Measurements from ENCODE around the gene HGD. TPM values are rescaled to one million over a fixed set of nuclear protein-coding genes. Genes with fewer than 3 reads are reported as not detected.
"Not testable (repeated sequence)": the region's sequence is repeated elsewhere in the genome, so short reads cannot be mapped to it uniquely, and the experiment has no call there.

Gene HGD
- total and polyA plus RNA-seq, 2 donors (not counting 1 experiment from before 2014, with no cell fraction given), result 0.75 to 0.91 TPM

DNA sequence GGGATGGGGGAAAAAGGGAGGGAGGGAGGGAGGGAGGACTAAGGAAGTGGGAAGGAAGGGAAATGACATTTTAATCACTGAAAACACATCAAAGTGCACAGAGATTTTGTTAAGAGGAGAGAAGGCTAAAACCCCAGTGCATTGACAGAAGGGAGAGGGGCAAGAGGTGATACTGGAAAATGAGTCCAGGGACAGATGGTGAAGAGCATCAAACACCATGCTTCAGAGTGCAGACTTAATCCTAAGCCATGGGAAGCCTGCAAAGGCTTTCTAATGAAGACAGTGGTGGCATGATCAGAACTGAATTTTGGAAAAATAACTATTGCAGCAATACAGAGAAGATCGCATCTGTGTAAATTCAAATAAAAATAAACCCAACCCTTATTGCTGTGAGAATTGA lies 41.8 kb downstream of the HGD start:
- ChIA-PET POLR2A (no interaction called here), CTCF (interaction anchor here (0.7 kb wide), 1 partner anchor 20 kb away, joined by 3 read pairs; no protein-coding TSS in a partner anchor)
- Histone ChIP-seq H3K9ac (ENCODE audit: low read length) (no peak overlapping the region), H3K4me3 (ENCODE audit: control extremely low read depth in 1 of 5, extremely low read depth in 1 of 5, insufficient read depth in 1 of 5, low read depth in 2 of 5, low read length in 4 of 5) (no peak overlapping the region), H3K36me3 (replicated peaks in 1 of 2; ENCODE audit: control extremely low read depth in 1 of 2, control insufficient read depth in 1 of 2, extremely low read depth in 1 of 2, insufficient read depth in 2 of 2, low read length in 1 of 2) (no peaks in the 10 kb centered on the region), H3K79me2 (ENCODE audit: control insufficient read depth, insufficient read depth, low read length) (no peaks in the 10 kb centered on the region), H2AFZ (ENCODE audit: insufficient read depth, low read depth, low read length, poor library complexity, severe bottlenecking) (no peak overlapping the region), H3K4me1 (ENCODE audit: control insufficient read depth in 2 of 2, insufficient read depth in 2 of 2, low read length in 2 of 2) (no peaks in the 10 kb centered on the region), H3K4me2 (replicated peaks; ENCODE audit: low read depth, low read length, poor library complexity, severe bottlenecking) (no peak overlapping the region), H3K27ac (ENCODE audit: low read length in 2 of 2) (no peak overlapping the region), H4K20me1 (ENCODE audit: control insufficient read depth, insufficient read depth, low read length, poor library complexity, severe bottlenecking) (no peaks in the 10 kb centered on the region), H3K9me3 (ENCODE audit: control extremely low read depth in 1 of 3, control insufficient read depth in 2 of 3, insufficient read depth in 1 of 3, low read length in 2 of 3) (no peaks in the 10 kb centered on the region), H3K27me3 (replicated peaks in 1 of 4; ENCODE audit: control extremely low read depth in 1 of 4, control insufficient read depth in 3 of 4, insufficient read depth in 4 of 4, low read length in 3 of 4) (no peaks in the 10 kb centered on the region)
- ATAC-seq (ENCODE audit: low read depth) (no peak), DNase-seq (no peak)
- H3K4me3 Mint-ChIP-seq, result no peak overlapping the region
- no peak overlapping the region for H3K27ac Mint-ChIP-seq
- intact Hi-C loops (cut with micrococcal nuclease), result no loop called here
- H3K9me3 Mint-ChIP-seq (ENCODE audit: insufficient read depth), result no peaks in the 10 kb centered on the region
- no peaks in the 10 kb centered on the region for H3K4me1 Mint-ChIP-seq
- TF ChIP-seq EZH2 (IDR thresholded peaks at IDR 0.05; ENCODE audit: borderline replicate concordance, insufficient read depth, low read depth, low read length, poor library complexity, severe bottlenecking), result no peak
- no peak for TF ChIP-seq CTCF (IDR thresholded peaks at IDR 0.05)
- peaks cover 10% of the 10 kb centered on the region for H3K27me3 Mint-ChIP-seq
- WGBS (ENCODE audit: insufficient coverage), result no CpG with 5 or more reads among the region's 1 CpG

DNA sequence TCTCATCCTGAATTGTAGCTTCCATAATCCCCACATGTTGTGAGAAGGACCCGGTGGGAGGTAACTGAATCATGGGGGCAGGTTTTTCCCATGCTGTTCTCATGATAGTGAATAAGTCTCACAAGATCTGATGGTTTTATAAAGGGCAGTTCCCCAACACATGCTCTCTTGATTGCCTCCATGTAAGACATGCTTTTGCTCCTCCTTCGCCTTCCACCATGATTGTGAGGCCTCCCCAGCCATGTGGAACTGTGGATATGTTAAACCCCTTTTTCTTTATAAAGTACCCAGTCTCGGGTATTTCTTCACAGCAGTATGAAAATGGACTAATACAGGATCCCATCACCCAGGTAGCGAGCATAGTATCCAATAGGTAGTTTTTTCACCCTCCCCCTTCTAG lies 43.2 kb downstream of the HGD start:
- CTCF ChIA-PET, result not testable (repeated sequence)

More for the DNA sequence above, 43.2 kb downstream of the HGD start:
- H3K27me3 Mint-ChIP-seq, result peaks cover 10% of the 10 kb centered on the region
- H3K79me2 ChIP-seq (ENCODE audit: control insufficient read depth, insufficient read depth, low read length); H3K4me3 Mint-ChIP-seq; ATAC-seq (ENCODE audit: low read depth); H3K27ac Mint-ChIP-seq; H3K27me3 ChIP-seq (replicated peaks in 1 of 4; ENCODE audit: control extremely low read depth in 1 of 4, control insufficient read depth in 3 of 4, insufficient read depth in 4 of 4, low read length in 3 of 4); DNase-seq; H3K4me3 ChIP-seq (ENCODE audit: control extremely low read depth in 1 of 5, extremely low read depth in 1 of 5, insufficient read depth in 1 of 5, low read depth in 2 of 5, low read length in 4 of 5); H2AFZ ChIP-seq (ENCODE audit: insufficient read depth, low read depth, low read length, poor library complexity, severe bottlenecking); POLR2A ChIA-PET; H3K27ac ChIP-seq (ENCODE audit: low read length in 2 of 2); H3K9me3 ChIP-seq (ENCODE audit: control extremely low read depth in 1 of 3, control insufficient read depth in 2 of 3, insufficient read depth in 1 of 3, low read length in 2 of 3); intact Hi-C loops (cut with micrococcal nuclease); H3K36me3 ChIP-seq (replicated peaks in 1 of 2; ENCODE audit: control extremely low read depth in 1 of 2, control insufficient read depth in 1 of 2, extremely low read depth in 1 of 2, insufficient read depth in 2 of 2, low read length in 1 of 2); H3K9me3 Mint-ChIP-seq (ENCODE audit: insufficient read depth); H3K4me2 ChIP-seq (replicated peaks; ENCODE audit: low read depth, low read length, poor library complexity, severe bottlenecking); H3K4me1 Mint-ChIP-seq; H3K9ac ChIP-seq (ENCODE audit: low read length); H3K4me1 ChIP-seq (ENCODE audit: control insufficient read depth in 2 of 2, insufficient read depth in 2 of 2, low read length in 2 of 2); H4K20me1 ChIP-seq (ENCODE audit: control insufficient read depth, insufficient read depth, low read length, poor library complexity, severe bottlenecking): not testable (repeated sequence)
- whole genome bisulfite sequencing (ENCODE audit: insufficient coverage), result 80% methylated on average over 1 of the region's 4 CpGs

Measured in B cell (primary cell).